ENCODE results near the gene BBX.

Gene BBX

DNA sequence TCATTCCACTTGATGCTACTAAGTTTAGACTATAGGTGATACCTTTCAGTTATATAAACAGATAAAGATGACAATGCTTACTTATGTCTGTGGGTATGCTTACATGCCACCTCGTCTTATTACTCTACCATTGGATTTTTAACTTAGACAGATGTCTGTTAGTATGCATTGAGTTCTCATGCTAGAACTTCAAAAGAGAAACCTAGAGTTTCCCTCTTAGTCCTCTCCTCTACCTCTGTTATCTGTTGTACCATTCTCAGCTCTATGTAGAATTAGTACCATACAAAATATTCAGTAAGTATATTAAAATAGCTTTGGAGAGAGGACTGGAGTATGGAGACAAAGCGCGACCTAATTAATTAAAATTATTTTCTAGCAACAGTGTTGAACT, 111.3 kb downstream of the BBX start:
- Histone ChIP-seq H3K27me3 (ENCODE audit: low read depth, low read length) (no peaks in the 10 kb centered on the region), H3K27ac (ENCODE audit: low read length) (no peak overlapping the region)

DNA sequence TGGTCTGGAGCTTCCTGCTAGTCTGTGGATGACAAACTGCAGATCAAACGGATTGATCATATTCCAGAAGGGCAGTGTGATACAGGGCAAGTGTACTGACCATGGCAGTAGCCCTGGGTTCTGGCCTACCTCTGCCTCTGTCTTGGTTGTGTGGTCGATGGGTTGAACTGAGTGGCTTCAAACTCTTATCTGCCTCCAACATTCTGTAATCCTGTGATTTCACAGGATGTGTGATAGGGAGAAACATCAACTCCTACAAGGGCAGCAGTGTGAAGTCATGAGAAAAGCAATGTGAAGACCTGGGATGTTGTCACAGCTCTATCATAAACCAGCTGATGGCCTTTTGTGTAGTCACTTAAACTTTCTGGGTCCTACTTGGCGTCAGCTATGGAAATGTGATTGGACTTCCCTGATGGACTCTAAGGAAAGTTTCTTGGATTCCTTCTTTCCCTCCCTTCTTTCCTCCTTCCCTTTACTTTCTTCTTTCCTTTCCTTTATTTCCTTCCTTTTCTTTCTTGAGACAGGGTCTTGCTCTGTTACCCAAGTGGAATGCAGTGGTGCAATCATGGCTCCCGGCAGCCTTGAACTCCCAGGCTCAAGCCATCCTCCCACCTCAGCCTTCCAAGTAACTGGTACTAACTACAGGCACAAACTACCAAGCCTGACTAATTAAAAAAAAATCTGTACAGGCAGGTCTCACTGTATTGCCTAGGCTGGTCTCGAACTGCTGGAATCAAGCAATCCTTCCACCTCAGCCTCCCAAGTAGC, 114.8 kb downstream of the BBX start:
- no peaks in the 10 kb centered on the region for H3K9me3 ChIP-seq (ENCODE audit: control insufficient read depth in 1 of 2, low read length in 2 of 2)
- H3K27ac ChIP-seq (ENCODE audit: low read length) = no peak overlapping the region

More for the DNA sequence above, 111.3 kb downstream of the BBX start:
- Histone ChIP-seq H3K4me1 (ENCODE audit: control insufficient read depth in 1 of 2, insufficient read depth in 2 of 2, low read length in 2 of 2) (no peaks in the 10 kb centered on the region), H3K4me3 (ENCODE audit: low read depth in 1 of 2, low read length in 2 of 2) (no peak overlapping the region), H3K9me3 (ENCODE audit: control insufficient read depth in 1 of 2, low read length in 2 of 2) (no peaks in the 10 kb centered on the region), H3K36me3 (ENCODE audit: control insufficient read depth in 1 of 2, insufficient read depth in 2 of 2, low read length in 2 of 2) (no peaks in the 10 kb centered on the region)

DNA sequence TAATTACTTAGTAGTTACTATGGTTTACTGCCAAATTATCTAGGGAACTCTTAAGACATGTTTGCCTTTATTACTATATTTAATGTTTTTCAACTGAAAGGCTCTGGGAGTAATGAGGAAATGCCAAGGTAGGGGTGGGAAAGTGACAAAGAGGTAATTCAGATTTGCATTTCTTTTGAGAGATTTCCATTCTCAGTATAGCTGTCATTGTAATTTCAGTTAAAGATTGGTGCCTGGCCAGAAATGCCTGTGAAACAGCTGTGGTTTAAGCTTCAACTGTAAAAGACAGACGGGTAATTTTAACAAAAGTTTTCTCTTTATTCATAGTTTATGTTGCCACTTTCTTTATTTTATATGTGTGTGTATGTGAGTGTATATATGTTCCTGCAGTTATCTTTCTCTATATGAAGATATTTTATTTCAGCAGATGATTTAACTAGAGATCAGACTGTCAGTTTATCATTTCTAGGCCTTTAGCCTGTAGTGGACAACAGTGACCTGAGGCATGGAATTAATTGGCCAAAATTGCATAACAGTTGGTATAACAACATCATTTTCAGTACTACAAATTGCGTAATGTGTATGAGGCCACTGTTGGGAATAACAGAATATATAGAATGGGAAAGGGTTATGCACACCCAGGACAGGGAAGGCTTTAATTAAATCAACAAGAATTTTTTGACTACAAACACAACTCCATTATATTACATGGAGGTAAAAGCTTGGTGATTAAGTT, 119.0 kb downstream of the BBX start:
- Histone ChIP-seq H3K27me3 (ENCODE audit: low read depth, low read length) (no peaks in the 10 kb centered on the region), H3K4me3 (ENCODE audit: low read depth in 1 of 2, low read length in 2 of 2) (no peak overlapping the region), H3K36me3 (ENCODE audit: control insufficient read depth in 1 of 2, insufficient read depth in 2 of 2, low read length in 2 of 2) (no peaks in the 10 kb centered on the region), H3K4me1 (ENCODE audit: control insufficient read depth in 1 of 2, insufficient read depth in 2 of 2, low read length in 2 of 2) (peaks cover 0 to 3% of the 10 kb centered on the region in 2 donors), H3K9me3 (ENCODE audit: control insufficient read depth in 1 of 2, low read length in 2 of 2) (no peaks in the 10 kb centered on the region), H3K27ac (ENCODE audit: low read length) (no peak overlapping the region)

More for the DNA sequence above, 114.8 kb downstream of the BBX start:
- no peaks in the 10 kb centered on the region for H3K36me3 ChIP-seq (ENCODE audit: control insufficient read depth in 1 of 2, insufficient read depth in 2 of 2, low read length in 2 of 2)
- peaks cover 0 to 3% of the 10 kb centered on the region in 2 donors for H3K4me1 ChIP-seq (ENCODE audit: control insufficient read depth in 1 of 2, insufficient read depth in 2 of 2, low read length in 2 of 2)
- no peaks in the 10 kb centered on the region for H3K27me3 ChIP-seq (ENCODE audit: low read depth, low read length)
- H3K4me3 ChIP-seq (ENCODE audit: low read depth in 1 of 2, low read length in 2 of 2) = no peak overlapping the region

DNA sequence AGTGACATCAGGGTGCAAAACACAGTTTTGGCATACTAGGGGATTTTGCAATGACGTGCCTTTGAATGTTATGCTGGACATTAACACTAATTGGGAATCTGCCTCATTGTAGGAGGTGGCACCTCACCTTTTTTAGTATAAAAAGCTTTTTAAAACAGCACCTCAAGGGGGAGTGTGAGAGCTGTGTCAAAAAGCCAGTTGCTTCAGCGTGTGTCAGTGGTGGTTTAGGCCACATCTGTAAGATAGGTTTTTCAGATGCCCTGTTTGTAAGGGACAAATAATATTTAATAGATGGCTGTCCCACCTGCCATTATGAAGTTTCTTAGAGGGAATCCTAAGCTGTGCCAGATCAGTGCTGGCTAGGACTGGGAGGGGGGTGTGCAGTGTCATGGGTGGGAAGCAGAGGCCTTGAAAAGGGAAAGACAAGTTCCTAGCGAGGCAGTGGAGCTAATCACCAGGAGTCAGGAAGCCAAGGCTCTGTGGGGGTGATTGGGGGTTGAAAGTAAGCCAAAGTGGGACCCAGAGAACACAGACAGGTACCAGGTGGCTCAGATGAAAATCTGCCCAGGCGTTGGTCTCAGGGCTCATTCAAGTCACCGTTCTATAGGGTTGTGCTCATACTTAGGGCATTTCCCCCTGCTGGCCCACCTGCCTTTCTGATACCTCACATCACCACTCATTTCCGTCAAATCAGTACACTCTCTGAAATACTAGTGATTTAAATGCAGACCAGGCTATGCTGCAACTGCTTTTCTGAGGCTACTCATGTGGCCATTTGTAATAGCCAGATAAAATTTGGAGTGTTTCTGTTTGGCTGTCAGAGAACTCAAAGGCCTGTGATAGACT, 120.5 kb downstream of the BBX start:
- Histone ChIP-seq H3K27me3 (ENCODE audit: low read depth, low read length) (no peaks in the 10 kb centered on the region), H3K4me3 (ENCODE audit: low read depth in 1 of 2, low read length in 2 of 2) (no peak overlapping the region), H3K27ac (ENCODE audit: low read length) (no peak overlapping the region)

DNA sequence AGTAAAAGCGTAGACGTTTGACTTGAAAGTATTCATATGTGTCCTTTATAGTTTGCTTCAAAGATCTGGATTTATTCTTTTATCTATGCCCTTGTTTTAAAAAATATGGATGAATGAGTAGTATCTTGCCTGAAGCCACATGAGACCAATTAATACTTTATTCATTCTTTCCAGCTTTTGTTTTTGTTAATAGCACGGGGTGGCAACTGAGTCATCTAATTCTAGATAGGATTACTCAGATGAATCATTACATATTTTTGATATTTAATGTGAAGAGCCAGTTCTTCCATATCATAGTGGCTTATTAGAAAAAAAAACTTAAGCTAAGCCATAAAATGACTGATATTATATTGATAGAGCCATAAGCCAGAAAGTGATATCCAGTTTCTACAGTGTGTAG, 121.9 kb downstream of the BBX start:
- Histone ChIP-seq H3K4me1 (ENCODE audit: control insufficient read depth in 1 of 2, insufficient read depth in 2 of 2, low read length in 2 of 2) (peaks cover 0 to 3% of the 10 kb centered on the region in 2 donors), H3K9me3 (ENCODE audit: control insufficient read depth in 1 of 2, low read length in 2 of 2) (no peaks in the 10 kb centered on the region), H3K27me3 (ENCODE audit: low read depth, low read length) (no peaks in the 10 kb centered on the region), H3K36me3 (ENCODE audit: control insufficient read depth in 1 of 2, insufficient read depth in 2 of 2, low read length in 2 of 2) (no peaks in the 10 kb centered on the region), H3K27ac (ENCODE audit: low read length) (no peak overlapping the region), H3K4me3 (ENCODE audit: low read depth in 1 of 2, low read length in 2 of 2) (no peak overlapping the region)

More for the DNA sequence above, 120.5 kb downstream of the BBX start:
- H3K36me3 ChIP-seq (ENCODE audit: control insufficient read depth in 1 of 2, insufficient read depth in 2 of 2, low read length in 2 of 2) = no peaks in the 10 kb centered on the region
- peaks cover 0 to 3% of the 10 kb centered on the region in 2 donors for H3K4me1 ChIP-seq (ENCODE audit: control insufficient read depth in 1 of 2, insufficient read depth in 2 of 2, low read length in 2 of 2)
- H3K9me3 ChIP-seq (ENCODE audit: control insufficient read depth in 1 of 2, low read length in 2 of 2) = no peaks in the 10 kb centered on the region

DNA sequence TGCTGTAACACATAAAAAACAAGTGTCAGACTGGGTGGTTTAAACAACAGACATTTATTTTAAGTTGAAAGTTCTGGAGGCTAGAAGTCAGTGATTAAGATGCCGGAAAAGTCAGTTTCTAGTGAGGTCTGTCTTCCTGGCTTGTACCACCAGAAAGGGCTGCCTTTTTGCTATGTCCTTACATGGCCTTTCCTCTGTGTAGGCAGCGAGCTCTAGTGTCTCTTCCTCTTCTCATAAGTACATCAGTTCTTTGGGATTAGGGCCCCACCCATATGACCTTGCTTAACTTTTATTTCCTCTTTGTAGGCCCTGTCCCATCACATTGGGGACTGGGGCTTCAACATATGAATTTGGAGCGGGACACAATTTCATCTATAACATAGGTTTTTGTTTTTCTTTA, 128.0 kb downstream of the BBX start:
- no peaks in the 10 kb centered on the region for H3K4me1 ChIP-seq (ENCODE audit: control insufficient read depth in 1 of 2, insufficient read depth in 2 of 2, low read length in 2 of 2)
- no peak overlapping the region for H3K27ac ChIP-seq (ENCODE audit: low read length)
- H3K4me3 ChIP-seq (ENCODE audit: low read depth in 1 of 2, low read length in 2 of 2) = no peak overlapping the region
- H3K27me3 ChIP-seq (ENCODE audit: low read depth, low read length) = no peaks in the 10 kb centered on the region
- H3K36me3 ChIP-seq (ENCODE audit: control insufficient read depth in 1 of 2, insufficient read depth in 2 of 2, low read length in 2 of 2) = no peaks in the 10 kb centered on the region
- no peaks in the 10 kb centered on the region for H3K9me3 ChIP-seq (ENCODE audit: control insufficient read depth in 1 of 2, low read length in 2 of 2)

DNA sequence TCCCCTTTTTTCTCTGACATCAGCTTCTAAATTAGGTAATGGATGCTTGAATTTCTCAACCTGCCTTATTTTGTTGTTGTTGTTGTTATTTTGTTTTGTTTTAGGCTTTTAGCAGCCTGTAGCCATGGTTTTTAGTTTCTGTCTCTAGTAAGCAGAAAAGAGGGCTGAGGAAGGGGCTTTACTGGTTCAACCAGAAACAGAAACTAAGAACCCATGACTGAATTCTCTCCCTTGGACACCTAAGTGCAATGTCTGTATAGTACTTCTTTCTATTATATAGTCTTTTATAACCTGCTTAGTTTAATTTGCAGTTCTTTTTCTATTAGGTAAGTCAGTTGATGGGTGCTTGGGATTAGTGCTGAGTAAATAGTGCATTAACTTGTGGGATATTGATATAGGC, 129.0 kb downstream of the BBX start:
- no peak overlapping the region for H3K4me3 ChIP-seq (ENCODE audit: low read depth in 1 of 2, low read length in 2 of 2)
- no peaks in the 10 kb centered on the region for H3K27me3 ChIP-seq (ENCODE audit: low read depth, low read length)
- no peaks in the 10 kb centered on the region for H3K4me1 ChIP-seq (ENCODE audit: control insufficient read depth in 1 of 2, insufficient read depth in 2 of 2, low read length in 2 of 2)
- H3K27ac ChIP-seq (ENCODE audit: low read length) = no peak overlapping the region
- no peaks in the 10 kb centered on the region for H3K9me3 ChIP-seq (ENCODE audit: control insufficient read depth in 1 of 2, low read length in 2 of 2)
- H3K36me3 ChIP-seq (ENCODE audit: control insufficient read depth in 1 of 2, insufficient read depth in 2 of 2, low read length in 2 of 2) = no peaks in the 10 kb centered on the region

DNA sequence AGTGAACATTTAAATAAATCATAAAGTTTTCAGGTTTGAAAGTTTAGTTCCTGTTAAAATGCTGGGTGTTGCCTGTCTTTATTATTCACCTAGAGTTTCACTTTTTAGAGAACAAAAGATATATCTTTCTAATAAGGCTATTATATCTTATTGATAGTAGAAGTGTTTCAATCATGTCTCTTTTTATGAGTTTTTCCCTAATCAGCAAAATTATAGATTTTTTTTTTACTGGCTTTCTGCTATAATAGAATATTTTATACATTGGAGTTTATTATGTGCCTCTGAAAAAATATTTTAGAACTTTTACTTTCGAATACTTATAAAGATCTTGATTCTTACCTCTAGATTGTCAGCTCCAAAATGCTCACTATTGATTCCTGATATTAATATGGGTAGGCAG, 131.5 kb downstream of the BBX start:
- no peak overlapping the region for H3K27ac ChIP-seq (ENCODE audit: low read length)
- no peaks in the 10 kb centered on the region for H3K27me3 ChIP-seq (ENCODE audit: low read depth, low read length)
- H3K9me3 ChIP-seq (ENCODE audit: control insufficient read depth in 1 of 2, low read length in 2 of 2) = no peaks in the 10 kb centered on the region
- H3K4me1 ChIP-seq (ENCODE audit: control insufficient read depth in 1 of 2, insufficient read depth in 2 of 2, low read length in 2 of 2) = no peaks in the 10 kb centered on the region
- no peak overlapping the region for H3K4me3 ChIP-seq (ENCODE audit: low read depth in 1 of 2, low read length in 2 of 2)
- no peaks in the 10 kb centered on the region for H3K36me3 ChIP-seq (ENCODE audit: control insufficient read depth in 1 of 2, insufficient read depth in 2 of 2, low read length in 2 of 2)

DNA sequence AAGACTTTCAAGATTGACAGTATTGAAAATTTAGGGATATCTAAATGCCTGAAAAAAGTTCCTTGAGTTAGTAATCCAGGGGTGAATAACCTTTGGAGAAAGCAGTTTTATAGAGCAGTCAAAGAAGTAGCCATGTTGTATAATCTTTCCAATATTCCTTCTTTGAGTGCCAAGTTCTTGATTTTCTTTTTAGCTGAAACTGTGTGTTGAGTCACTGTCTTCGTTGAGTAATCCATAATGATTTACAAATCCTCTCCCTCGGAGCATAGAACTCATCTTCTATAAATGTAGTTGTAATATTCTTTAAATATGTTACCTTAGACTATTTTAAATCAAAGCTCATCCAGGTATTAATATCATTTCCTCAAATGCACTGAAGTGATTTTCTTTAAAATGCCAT, 135.2 kb downstream of the BBX start:
- no peaks in the 10 kb centered on the region for H3K27me3 ChIP-seq (ENCODE audit: low read depth, low read length)

DNA sequence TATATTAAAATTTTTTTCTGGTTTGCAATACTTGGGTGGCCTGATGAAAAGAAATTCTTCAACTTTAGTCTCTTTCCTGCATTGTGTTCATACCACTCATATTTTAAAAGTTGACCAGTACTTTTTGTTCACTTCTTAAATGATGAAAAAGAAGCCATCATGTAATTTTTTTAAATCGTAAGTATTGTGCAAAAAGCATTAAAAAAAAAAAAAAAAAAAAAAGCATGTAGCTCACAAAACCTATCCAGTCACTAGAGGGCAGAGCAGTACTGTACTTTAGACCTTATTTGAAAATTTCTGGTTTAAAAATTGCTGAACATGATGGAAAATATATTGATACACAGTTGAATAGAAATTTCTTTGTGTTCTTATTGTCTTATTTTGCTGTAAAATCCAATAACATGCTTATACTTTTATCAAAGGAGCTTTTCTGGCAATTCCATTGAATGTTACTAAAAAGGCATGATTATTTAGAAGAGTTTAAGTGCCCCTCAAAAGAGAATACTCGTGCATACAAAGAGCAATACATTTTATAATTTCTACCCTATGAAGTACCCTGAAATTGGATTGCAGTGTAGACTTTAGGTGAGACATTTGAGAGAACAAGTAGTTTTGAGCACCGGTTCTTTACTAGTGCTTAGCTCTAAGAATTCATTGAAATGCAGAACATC, 137.7 kb downstream of the BBX start:
- Histone ChIP-seq H3K27ac (ENCODE audit: low read length) (no peak overlapping the region), H3K36me3 (ENCODE audit: control insufficient read depth in 1 of 2, insufficient read depth in 2 of 2, low read length in 2 of 2) (no peaks in the 10 kb centered on the region), H3K9me3 (ENCODE audit: control insufficient read depth in 1 of 2, low read length in 2 of 2) (no peaks in the 10 kb centered on the region), H3K27me3 (ENCODE audit: low read depth, low read length) (no peaks in the 10 kb centered on the region), H3K4me3 (ENCODE audit: low read depth in 1 of 2, low read length in 2 of 2) (no peak overlapping the region), H3K4me1 (ENCODE audit: control insufficient read depth in 1 of 2, insufficient read depth in 2 of 2, low read length in 2 of 2) (peaks cover 5 to 19% of the 10 kb centered on the region in 2 donors)

More for the DNA sequence above, 135.2 kb downstream of the BBX start:
- no peak overlapping the region for H3K27ac ChIP-seq (ENCODE audit: low read length)
- H3K4me3 ChIP-seq (ENCODE audit: low read depth in 1 of 2, low read length in 2 of 2) = no peak overlapping the region
- H3K36me3 ChIP-seq (ENCODE audit: control insufficient read depth in 1 of 2, insufficient read depth in 2 of 2, low read length in 2 of 2) = no peaks in the 10 kb centered on the region
- H3K9me3 ChIP-seq (ENCODE audit: control insufficient read depth in 1 of 2, low read length in 2 of 2) = no peaks in the 10 kb centered on the region
- peaks cover 5 to 15% of the 10 kb centered on the region in 2 donors for H3K4me1 ChIP-seq (ENCODE audit: control insufficient read depth in 1 of 2, insufficient read depth in 2 of 2, low read length in 2 of 2)
